NCI-H226 (cell line): ENCODE results near the gene BZW2.

ENCODE experiments used
- DNase-seq: peaks from one replicate; pipeline ENCODE4 v3.0.0-alpha.2; 2015

The BZW2 gene

DNA sequence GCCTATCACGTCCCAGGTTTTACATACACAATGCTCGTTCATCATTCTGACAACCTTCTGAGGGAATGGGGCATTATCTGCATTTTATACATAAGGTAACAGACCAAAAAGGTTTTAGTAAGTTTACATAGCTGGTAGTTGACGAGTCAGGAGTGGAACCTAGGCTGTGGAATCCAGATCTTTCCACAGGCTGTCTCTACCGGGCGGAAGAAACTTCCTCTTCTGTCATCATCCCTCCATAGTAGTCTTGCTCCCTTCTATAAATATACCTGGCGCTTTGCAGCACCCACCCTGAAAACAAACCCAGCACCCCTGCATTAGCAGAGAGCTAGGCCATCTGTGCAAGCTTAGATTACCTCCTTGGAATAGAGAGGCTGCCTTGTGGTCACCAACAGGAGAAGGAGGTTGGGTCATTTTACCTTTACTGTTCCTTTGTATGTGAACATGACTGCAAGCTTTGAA is 108.9 kb downstream of the BZW2 start:
- no peak for DNase-seq

- DNase-seq = no peak
Observed at GRCh38 chr7:16755397-16755796, 109.4 kb downstream of the BZW2 start.
